ENCODE measurements around the gene UNC5A.

Gene UNC5A

DNA sequence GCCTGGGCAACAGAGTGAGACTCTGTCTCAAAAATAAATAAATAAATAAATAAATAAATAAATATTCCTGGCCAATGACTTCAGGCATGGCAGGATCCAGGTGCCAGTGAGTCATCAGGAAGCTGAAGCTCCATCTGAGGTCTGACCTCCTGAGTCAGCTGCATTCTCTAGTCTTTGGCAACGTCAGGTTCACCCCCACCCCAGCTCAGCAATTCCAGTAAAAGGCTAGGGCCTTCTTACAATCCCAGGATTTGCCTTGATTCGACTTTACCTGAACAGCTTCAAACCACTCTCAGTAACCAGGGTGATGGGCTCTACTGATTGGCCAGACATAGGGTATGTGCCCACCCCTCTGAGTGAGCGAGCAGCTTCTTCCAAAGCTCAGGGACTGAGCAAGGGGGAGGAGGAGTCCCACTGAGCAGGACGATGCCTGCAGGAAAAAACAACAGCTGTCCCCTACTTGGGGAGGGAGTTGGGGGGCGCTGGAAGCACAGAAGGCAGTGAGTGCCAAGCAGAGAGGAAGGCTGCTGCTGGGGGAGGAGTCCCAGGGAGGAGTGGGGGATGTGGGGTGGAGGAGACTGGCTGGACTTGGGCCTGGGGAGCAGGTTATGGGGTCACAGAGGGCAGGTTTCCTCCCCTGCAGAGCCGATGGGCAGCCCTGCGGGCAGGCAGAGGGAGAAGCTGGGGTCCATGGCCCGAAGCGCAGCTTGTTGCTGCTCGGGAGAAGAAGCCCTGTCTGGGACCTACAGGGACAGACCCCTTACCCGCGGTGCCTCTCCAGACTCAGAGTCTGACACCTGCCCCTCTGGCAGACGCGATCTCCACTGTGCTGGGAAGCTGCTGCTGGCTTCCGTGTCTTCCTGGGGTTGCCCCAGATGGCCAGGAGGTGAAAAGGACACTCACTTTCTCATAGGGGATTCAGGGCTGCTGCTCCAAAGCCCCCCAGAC is 25.9 kb upstream of the UNC5A start:
- Histone ChIP-seq H3K4me1 (ENCODE audit: control insufficient read depth, insufficient read depth, low read length) (peaks cover 7% of the 10 kb centered on the region; the same call in 1 of the 2 replicates), H3K4me3 (ENCODE audit: low read depth, low read length) (no peak overlapping the region), H3K36me3 (ENCODE audit: control insufficient read depth in 2 of 2, insufficient read depth in 1 of 2, low read length in 2 of 2) (no peaks in the 10 kb centered on the region), H3K9me3 (ENCODE audit: control insufficient read depth, insufficient read depth, low read depth, low read length) (no peaks in the 10 kb centered on the region), H3K27ac (ENCODE audit: extremely low read depth, low read depth, low read length) (no peak overlapping the region)
- TF ChIP-seq KLF1 (tag by site-specific recombination; IDR thresholded peaks at IDR 0.05), result no peak
- TF ChIP-seq ZNF157 (tag by site-specific recombination; IDR thresholded peaks at IDR 0.05), result no peak
- TF ChIP-seq ZNF394 (tag by site-specific recombination; IDR thresholded peaks at IDR 0.05; ENCODE audit: borderline replicate concordance), result peak; percentile 87
- TF ChIP-seq IKZF3 (tag by site-specific recombination; IDR thresholded peaks at IDR 0.05), result no peak
- no peak for TF ChIP-seq KLF8 (tag by site-specific recombination; IDR thresholded peaks at IDR 0.05)
- TF ChIP-seq ZNF132 (tag by site-specific recombination; IDR thresholded peaks at IDR 0.05; ENCODE audit: borderline replicate concordance), result no peak
- TF ChIP-seq, protein P1, sequence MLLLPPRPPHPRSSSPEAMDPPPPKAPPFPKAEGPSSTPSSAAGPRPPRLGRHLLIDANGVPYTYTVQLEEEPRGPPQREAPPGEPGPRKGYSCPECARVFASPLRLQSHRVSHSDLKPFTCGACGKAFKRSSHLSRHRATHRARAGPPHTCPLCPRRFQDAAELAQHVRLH (tag by site-specific recombination; IDR thresholded peaks at IDR 0.05), result no peak
- peak; percentile 49; the same call in 1 of the 2 replicates for TF ChIP-seq ZIC2 (tag by site-specific recombination; IDR thresholded peaks at IDR 0.05)
- TF ChIP-seq, protein P2, sequence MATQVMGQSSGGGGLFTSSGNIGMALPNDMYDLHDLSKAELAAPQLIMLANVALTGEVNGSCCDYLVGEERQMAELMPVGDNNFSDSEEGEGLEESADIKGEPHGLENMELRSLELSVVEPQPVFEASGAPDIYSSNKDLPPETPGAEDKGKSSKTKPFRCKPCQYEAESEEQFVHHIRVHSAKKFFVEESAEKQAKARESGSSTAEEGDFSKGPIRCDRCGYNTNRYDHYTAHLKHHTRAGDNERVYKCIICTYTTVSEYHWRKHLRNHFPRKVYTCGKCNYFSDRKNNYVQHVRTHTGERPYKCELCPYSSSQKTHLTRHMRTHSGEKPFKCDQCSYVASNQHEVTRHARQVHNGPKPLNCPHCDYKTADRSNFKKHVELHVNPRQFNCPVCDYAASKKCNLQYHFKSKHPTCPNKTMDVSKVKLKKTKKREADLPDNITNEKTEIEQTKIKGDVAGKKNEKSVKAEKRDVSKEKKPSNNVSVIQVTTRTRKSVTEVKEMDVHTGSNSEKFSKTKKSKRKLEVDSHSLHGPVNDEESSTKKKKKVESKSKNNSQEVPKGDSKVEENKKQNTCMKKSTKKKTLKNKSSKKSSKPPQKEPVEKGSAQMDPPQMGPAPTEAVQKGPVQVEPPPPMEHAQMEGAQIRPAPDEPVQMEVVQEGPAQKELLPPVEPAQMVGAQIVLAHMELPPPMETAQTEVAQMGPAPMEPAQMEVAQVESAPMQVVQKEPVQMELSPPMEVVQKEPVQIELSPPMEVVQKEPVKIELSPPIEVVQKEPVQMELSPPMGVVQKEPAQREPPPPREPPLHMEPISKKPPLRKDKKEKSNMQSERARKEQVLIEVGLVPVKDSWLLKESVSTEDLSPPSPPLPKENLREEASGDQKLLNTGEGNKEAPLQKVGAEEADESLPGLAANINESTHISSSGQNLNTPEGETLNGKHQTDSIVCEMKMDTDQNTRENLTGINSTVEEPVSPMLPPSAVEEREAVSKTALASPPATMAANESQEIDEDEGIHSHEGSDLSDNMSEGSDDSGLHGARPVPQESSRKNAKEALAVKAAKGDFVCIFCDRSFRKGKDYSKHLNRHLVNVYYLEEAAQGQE (tag by site-specific recombination; IDR thresholded peaks at IDR 0.05), result 0 out of 2 replicates have a peak, but pooled peaks have one; percentile 18
- no peak for TF ChIP-seq KLF9 (tag by site-specific recombination; IDR thresholded peaks at IDR 0.05; ENCODE audit: low read depth)
- no peak for TF ChIP-seq ZNF529 (tag by site-specific recombination; IDR thresholded peaks at IDR 0.05; ENCODE audit: insufficient replicate concordance)
- peak; percentile 16; the same call in 1 of the 2 replicates for TF ChIP-seq ZBTB8A (tag by site-specific recombination; IDR thresholded peaks at IDR 0.05)
- TF ChIP-seq, protein P3, sequence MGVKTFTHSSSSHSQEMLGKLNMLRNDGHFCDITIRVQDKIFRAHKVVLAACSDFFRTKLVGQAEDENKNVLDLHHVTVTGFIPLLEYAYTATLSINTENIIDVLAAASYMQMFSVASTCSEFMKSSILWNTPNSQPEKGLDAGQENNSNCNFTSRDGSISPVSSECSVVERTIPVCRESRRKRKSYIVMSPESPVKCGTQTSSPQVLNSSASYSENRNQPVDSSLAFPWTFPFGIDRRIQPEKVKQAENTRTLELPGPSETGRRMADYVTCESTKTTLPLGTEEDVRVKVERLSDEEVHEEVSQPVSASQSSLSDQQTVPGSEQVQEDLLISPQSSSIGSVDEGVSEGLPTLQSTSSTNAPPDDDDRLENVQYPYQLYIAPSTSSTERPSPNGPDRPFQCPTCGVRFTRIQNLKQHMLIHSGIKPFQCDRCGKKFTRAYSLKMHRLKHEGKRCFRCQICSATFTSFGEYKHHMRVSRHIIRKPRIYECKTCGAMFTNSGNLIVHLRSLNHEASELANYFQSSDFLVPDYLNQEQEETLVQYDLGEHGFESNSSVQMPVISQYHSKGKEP (tag by site-specific recombination; IDR thresholded peaks at IDR 0.05), result no peak
- peak; percentile 55 for TF ChIP-seq ZNF629 (tag by site-specific recombination; IDR thresholded peaks at IDR 0.05)
- TF ChIP-seq ZSCAN16 (tag by site-specific recombination; IDR thresholded peaks at IDR 0.05), result no peak
- peak; percentile 37; the same call in 1 of the 2 replicates for TF ChIP-seq ZNF623 (tag by site-specific recombination; IDR thresholded peaks at IDR 0.05)
- no peak for TF ChIP-seq ZNF311 (tag by site-specific recombination; IDR thresholded peaks at IDR 0.05; ENCODE audit: borderline replicate concordance)
- TF ChIP-seq ZNF211 (tag by site-specific recombination; IDR thresholded peaks at IDR 0.05; ENCODE audit: low read depth), result no peak
- TF ChIP-seq, protein P4, sequence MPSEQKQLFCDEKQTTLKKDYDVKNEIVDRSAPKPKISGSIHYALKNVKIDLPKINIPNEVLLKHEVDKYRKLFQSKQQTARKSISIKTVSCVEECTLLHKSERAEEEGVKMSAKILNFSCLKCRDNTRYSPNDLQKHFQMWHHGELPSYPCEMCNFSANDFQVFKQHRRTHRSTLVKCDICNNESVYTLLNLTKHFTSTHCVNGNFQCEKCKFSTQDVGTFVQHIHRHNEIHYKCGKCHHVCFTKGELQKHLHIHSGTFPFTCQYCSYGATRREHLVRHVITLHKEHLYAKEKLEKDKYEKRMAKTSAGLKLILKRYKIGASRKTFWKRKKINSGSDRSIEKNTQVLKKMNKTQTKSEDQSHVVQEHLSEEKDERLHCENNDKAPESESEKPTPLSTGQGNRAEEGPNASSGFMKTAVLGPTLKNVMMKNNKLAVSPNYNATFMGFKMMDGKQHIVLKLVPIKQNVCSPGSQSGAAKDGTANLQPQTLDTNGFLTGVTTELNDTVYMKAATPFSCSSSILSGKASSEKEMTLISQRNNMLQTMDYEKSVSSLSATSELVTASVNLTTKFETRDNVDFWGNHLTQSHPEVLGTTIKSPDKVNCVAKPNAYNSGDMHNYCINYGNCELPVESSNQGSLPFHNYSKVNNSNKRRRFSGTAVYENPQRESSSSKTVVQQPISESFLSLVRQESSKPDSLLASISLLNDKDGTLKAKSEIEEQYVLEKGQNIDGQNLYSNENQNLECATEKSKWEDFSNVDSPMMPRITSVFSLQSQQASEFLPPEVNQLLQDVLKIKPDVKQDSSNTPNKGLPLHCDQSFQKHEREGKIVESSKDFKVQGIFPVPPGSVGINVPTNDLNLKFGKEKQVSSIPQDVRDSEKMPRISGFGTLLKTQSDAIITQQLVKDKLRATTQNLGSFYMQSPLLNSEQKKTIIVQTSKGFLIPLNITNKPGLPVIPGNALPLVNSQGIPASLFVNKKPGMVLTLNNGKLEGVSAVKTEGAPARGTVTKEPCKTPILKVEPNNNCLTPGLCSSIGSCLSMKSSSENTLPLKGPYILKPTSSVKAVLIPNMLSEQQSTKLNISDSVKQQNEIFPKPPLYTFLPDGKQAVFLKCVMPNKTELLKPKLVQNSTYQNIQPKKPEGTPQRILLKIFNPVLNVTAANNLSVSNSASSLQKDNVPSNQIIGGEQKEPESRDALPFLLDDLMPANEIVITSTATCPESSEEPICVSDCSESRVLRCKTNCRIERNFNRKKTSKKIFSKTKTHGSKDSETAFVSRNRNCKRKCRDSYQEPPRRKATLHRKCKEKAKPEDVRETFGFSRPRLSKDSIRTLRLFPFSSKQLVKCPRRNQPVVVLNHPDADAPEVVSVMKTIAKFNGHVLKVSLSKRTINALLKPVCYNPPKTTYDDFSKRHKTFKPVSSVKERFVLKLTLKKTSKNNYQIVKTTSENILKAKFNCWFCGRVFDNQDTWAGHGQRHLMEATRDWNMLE (tag by site-specific recombination; conservative IDR thresholded peaks at IDR 0.05; ENCODE audit: low read depth), result peak; percentile 82
- TF ChIP-seq, protein P5, sequence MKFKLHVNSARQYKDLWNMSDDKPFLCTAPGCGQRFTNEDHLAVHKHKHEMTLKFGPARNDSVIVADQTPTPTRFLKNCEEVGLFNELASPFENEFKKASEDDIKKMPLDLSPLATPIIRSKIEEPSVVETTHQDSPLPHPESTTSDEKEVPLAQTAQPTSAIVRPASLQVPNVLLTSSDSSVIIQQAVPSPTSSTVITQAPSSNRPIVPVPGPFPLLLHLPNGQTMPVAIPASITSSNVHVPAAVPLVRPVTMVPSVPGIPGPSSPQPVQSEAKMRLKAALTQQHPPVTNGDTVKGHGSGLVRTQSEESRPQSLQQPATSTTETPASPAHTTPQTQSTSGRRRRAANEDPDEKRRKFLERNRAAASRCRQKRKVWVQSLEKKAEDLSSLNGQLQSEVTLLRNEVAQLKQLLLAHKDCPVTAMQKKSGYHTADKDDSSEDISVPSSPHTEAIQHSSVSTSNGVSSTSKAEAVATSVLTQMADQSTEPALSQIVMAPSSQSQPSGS (tag by site-specific recombination; IDR thresholded peaks at IDR 0.05; ENCODE audit: low read depth), result no peak
- no peak for TF ChIP-seq ZNF792 (tag by site-specific recombination; IDR thresholded peaks at IDR 0.05)
- ChIA-PET CTCF (interaction anchor here (0.5 to 0.7 kb wide), 3 partner anchors 17 to 245 kb away, joined by 3 to 6 read pairs (median 4); no protein-coding TSS in a partner anchor), POLR2A (no interaction called here)
